GM04504 (cell line): ENCODE data around the gene CYREN.

Source experiments
- DNase-seq: peaks from one replicate; pipeline ENCODE4 v3.0.0-alpha.2; 2012; ENCODE audit warnings: low read depth

The CYREN gene, protein sequence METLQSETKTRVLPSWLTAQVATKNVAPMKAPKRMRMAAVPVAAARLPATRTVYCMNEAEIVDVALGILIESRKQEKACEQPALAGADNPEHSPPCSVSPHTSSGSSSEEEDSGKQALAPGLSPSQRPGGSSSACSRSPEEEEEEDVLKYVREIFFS

DNA sequence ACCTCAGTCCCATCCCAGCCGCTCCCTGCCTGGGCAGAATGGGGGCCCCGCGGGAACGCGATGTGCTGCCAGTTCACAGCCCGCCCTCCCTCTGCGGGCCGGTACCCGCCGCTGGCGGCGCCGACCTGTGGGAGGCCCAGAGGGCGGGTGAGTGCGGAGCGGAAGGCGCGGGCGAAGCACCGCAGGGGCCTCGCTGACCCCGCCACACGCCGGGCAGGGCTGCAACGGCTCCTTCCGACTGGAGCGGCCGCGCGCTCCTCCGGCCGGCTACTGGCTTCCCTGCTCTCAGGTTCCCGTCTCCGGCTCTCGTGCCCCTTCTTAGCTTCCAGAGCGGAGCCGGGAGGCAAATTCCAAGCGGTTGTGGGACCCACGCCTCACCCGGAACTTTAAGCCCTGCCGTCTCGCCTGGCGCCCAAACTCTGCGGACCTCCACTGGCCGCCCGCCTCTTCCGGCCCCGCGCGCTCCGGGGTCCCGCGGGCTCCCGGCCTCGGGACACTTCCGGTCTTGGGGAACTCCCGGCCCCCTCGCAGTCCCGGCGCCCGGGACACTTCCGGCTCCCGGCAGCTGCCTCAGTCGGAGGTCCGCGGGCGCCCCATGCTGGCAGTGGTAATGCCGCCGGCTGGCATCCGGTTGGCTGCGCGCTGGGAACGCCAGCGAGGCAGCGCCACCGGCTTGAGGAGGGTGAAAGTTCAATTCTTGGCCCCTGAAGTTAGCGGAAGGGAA, at the start of gene CYREN:
Gene CYREN, minus strand, starts transcription at position 434 of the 724 bp plus-strand sequence. CDS start 1,785 bp downstream, outside the sequence.
- DNase-seq = peak; percentile 86

DNA sequence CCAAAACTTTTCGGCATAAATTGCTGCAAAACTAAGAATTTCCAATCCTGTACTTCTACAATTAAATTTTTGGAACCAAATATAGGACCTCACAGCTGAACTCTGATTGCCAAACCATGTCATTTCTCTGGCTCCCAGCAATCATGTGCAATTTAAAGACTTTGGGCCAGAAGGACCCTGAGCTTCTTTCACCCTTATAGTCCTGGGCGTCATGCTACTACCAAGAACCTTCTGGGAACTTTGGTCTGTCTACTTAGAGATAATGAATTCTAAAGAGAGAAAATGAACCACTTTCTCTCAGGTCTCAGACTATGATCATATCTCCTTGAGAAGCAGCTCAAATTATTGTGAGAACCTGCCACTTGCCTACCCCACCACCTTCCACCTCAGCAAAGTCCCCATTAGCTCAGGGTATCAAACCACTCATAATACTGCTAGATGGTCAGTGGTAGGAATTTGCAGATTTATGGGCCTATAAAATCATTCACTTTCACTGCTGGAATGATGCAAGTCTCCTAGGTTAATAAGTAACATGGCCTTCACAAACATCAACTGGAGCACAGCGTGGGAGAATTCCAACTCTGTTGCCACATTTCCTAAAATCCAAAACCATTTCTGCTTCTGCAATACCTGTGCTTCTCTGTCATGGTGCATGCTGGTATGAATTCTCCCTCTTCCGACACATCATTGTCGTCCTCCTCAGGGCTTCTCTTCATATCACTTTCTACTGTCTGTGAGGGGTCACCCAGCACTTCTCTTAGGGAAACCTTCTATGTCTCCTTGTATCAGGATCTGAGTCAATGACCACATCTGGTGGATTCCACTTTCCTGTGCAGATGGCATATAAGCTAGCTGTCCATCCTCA, 47.4 kb upstream of the CYREN start:
- no peak for DNase-seq

DNA sequence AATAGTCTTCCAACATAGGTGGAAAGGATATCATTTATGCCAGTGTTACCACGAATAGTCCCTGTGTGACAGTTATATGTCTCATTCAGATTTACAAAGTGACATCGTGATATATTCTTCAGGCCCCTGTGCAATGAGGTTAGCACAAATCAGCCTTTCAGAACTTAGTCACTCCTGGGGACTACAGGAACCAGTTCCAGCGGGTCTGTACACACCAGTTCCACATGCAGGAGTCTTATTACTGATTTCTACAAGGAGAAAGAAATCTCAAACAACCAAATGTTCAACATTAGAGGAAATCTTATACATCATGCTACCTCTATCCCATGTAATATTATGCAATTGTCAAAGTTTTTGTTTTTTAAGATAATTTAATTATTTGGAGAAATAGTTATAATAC, 45.2 kb upstream of the CYREN start:
- DNase-seq = no peak

DNA sequence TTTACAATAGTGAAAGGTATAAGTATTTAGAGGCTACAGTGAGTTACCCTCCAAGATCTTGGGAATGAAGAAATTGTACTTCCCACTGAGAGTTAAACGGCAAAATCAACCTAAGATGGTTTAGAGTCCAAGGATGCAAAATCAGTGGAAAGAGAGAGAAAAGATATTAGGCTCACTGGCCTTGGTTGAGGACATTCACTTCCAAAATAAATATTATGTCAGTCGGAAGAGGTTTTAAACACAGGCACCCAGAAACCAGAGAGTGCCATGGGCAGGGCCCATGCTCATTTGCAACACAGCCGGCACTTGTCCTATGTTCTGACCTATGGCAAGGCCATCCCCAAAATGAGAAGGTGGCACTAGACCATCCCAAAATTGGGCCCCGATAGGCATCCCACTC, 44.7 kb upstream of the CYREN start:
- no peak for DNase-seq

DNA sequence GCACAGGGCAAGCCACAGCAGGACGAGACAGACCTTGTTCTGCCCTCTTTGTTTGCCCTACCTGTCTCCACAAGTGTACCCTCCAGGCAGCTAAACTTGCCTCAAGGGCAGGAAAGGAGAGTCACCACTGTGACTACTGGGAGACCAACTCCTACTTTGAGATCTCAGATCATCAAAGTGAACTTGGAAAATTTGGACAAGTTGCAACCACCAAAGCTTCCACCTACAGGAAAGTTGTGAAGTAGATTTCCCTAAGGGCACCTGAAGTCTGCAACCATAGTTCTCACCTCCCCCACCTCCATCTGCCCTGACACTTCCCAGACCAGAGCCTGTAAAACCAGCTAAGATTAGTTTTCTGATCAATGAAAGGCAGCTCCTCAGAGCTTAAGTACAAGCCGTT, 43.3 kb upstream of the CYREN start:
- DNase-seq = no peak

DNA sequence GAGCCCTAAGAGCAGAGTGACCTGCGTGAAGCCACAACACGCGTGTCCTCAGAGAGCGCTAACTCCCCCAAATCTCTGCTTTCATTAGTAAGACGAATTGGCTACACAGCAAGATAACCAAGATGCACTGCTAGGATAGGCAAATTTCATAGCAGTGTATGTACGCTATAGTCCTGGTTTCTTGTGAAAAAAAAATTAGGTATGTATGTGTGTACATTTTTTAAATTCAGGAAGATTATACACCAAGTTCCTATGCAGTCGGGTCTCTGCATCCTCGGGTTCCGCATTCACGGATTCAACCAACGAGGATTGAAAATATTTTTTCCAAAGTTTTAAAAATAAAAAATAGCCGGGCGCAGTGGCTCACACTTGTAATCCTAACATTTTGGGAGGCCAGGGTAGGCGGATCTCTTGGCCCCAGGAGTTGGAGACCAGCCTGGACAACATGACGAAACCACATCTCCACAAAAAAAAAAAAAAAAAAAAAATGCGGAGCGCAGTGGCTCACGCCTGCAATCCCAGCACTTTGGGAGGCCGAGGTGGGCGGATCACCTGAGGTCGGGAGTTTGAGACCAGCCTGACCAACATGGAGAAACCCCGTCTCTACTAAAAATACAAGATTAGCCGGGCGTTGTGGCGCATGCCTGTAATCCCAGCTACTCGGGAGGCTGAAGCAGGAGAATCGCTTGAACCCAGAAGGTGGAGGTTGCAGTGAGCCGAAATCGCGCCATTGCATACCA, 41.6 kb upstream of the CYREN start:
- DNase-seq = peak; percentile 40

DNA sequence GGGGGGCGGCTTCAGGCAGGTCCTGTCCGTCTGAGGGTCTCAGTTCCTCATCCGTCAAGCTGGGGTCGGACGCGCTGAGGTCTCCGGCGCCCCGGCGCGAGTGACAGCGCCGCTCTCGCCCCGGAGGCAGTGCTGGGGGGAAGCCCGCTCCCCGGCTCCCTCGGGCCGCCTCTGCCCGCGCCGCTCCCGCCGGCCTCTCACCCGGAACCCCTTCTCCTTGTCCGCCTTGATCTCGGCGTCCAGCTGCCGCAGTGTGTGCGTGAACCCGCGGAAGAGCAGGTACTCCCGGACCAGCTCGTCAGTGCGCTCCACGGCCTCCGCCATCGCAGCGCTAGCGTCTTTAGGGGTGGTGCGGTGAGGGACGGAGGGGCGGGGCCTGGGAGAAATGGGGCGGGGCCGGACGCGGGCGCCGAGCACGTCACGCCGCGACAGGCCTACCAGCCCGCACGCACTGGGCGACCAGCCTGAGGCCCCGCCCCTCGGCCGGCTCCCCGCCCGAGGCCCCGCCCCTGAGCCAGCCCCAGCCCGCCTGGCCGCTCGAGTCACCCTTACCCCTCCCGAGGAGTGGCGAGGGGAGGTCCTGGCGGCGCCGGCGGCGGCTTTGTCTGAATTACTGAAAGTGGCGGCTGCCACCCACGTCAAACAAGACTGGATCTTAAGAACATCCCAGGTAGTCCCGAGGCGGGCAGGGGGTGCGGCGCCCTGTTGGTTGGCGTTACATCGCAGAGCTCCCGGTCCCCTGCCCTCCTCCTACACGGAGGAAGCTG, 40.9 kb upstream of the CYREN start, which contains the start of gene WDR91:
Gene WDR91, minus strand, starts transcription at position 348 of the 767 bp plus-strand sequence. Its CDS starts 24 bp downstream, at position 324.
- DNase-seq = peak; percentile 79

DNA sequence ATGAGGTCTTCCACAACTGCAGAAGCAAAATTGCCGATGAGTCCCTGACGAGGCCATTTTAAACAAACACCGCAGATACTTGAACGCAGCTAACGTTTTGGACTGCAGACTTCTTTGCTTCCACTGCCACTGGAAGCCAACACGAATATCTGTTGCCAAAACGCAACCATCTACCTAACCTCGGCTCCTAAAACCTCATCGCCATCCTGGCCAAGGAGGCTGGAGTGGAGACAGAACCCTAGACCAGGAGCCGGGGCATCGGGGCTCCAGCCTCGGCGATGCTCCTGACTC, 40.3 kb upstream of the CYREN start:
- DNase-seq = no peak

DNA sequence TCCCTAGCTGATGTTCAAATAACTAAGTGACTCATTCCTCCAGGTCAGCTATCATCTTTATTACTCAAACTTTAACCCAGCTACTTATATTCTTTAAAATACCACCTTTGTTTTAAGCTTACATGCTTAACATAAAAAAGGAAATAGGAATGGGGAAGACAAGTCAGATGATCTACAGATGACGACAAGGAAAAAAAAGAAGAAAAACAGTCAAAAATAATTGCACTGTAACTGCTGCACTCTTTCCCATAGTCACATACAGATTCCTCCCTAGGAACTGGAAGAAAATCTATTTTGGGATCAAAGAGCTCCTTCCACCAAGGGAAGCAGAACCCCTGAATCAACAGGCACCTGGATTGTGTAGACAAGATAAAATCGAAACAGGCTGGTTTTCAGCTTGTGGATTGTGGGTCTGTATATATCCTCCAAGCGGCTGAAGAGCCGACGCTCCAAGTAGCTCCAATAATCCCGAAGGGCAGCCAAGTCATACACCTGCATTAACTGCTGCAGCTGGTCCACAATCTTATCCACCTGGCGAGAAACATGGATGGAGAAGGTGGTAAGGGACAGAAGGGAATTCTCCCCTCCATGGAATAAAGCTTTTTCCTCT, 38.8 kb upstream of the CYREN start:
- DNase-seq = no peak

DNA sequence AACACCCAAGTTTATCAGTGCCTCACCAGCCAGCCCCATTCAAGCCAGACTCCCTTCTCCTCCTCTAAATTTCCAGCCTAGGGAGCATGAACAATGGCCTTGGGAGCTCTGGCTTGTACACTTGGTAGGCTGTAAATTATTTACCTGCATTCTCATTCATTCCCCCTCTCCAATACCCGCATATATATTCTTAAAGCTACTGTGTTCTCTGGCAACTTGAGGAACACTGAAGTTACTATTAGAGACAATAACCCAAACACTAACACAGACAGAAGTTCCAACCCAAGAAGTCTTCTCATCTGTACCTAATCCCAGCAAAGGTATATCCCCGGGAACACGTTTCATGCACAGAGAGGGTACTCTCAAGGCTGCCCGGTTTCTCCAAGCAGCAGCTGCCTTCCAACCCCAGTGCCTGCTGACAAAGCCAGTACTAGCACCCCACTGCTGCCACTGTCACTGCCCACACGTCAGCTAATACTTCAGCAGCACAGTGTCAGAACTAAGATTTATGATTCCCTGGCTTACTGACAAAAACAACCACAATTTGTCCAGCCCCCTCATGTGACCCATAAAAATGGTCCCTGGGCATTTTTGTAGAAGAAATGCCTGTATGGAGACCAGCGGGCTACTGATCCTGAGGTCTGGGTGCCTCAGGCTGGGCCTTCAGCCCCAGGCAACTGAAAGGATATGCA, 37.7 kb upstream of the CYREN start:
- DNase-seq = no peak

DNA sequence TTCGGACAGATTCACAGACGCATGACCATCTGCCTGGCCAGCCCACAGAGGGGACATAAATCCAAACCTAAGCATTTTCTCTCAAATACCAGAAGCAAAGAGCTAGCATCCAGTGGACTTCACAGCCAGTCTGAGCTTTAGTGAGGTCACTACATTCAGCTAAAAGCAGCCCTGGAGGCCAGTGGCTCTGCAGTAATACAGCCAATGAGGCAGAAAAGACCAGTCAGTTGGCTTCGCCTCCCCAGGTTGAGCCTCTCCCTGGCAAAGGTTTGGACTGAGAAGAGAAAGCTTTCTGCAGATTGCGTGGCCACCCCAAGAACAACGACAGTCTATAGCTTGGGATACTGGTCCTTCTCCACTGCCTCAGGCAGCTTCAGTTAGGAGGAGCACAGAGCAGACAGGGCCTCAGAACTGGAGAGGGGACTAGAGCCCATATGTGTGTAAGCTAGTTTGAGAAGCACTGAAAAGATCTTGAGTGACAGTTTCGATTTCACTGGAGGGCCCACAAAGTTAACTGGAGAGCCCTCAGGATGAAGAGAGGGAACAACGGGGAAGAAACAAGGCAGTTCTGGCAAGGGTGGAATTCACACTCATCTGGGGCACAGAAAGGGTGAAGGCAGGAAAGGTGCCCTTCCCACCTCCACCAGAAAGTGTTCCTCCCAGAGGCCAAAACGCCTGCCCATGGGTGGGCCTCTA, 37.0 kb upstream of the CYREN start:
- no peak for DNase-seq

DNA sequence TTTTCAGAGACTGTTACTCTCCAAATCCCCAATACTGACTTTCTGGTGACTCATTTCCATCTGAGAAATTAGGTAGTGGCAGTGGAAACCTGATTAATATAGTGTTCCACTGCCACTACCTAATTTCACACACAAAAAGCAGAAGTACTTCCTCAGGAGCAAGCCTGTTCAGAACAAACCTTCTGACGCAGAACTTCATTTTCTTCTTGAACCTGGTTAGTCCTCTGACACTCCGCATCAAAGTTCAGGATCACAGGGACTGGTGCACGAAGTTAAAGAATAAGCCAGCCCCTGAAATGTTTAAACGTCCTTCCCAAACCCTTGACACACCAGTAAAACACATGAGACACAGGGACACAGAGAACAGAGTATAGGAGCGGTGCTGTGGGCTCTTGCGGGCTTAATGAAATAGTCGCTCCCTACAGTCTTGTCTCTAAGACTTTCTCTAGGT, 36.5 kb upstream of the CYREN start:
- DNase-seq = no peak

DNA sequence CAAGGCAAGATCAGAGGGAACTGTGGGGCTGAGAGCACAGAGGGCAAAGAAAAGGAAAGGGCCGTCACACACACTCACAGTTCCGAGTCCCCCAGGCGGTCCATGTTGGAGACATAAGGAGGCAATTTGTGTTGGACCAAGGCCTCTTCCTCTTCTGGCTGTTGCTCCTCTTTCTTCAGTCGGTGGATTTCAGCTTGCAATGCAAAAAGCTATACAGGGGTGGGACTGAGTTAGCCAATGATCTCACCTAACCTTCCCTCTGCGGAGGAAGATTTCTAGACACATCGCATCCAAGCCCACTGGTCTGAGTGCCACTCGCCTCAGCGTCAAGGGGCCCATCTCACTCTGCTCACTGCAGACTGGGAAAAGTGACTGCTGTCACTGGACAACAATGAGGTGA, 35.3 kb upstream of the CYREN start:
- DNase-seq = no peak

DNA sequence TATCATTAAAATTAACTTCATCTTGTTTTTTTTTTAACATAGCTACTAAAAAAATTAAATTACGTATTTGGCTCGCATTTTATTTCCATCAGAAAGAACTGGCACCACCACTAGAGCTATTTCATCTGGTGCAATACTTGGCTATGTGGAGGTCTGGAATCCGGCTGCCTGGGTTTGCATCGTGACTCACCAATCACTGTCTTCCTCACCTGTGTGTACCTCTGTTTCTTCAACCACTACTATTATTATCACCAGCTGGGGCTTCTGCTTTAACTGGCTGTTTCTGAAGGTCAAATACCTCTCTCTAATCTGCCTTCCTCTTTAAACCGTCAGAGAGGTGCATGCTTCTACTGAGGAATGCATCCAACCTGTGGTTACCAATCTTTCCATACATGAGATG, 34.4 kb upstream of the CYREN start:
- no peak for DNase-seq

DNA sequence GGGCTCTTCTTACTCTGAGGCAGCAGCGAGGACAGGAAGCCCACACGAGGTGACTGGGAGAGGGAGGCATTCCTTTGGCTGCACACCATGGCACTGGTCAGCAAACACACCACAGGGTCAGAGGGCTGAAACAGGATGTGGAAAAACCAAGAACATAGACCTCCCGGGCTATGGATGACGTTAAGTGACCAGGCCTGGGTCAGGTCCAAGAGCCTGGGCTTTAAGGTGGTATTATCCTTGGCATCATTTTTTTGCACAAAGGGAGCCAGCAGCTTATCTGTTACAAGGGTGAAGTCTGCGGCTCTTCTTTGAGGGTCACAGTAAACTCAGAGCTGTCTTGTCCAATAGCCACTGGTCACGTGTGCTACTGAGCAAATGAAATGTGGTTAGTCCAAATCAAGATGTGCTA, 33.8 kb upstream of the CYREN start:
- no peak for DNase-seq

DNA sequence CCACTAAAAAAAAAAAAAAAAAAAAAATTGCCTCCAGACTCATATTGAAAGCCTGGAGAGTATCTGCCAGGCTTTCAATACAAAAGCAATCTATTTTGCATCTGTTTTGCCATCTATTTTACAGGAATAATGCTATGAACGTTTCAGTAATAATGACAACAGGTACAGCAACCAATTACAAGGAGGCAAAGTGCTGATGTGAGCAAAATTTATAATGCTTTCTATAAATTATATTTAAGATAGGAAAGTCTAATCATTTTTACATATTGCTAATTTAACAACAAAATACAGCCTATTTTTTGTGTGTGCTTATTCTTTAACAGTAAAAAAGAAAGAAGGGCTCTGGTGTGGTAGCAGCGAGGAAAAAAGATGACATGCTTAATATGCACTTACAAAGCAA, 30.8 kb upstream of the CYREN start:
- no peak for DNase-seq

DNA sequence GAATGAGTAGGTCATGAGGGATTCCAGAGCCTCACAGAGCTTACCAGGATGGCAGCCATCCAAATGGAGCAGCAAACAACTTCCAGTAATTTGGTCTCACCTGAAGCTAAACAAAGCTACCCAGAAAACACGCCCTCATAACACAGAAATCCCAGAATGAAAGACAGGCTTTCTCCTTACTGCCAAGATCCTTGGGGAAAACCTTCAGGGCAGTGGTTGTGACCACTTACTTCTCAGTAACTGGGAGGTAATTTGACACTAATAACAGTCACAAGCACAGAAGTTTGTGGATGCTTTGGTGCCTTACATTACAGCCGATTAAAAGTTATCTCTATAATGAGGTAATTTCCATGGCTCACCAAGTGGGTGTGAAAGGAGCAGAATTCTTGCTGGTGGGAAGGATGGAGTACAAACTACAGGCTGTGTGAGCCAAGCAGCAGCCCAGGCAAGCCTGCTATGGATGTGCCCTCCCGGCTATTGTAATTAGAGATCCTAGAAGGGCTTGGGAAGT, 30.4 kb upstream of the CYREN start:
- DNase-seq = no peak

DNA sequence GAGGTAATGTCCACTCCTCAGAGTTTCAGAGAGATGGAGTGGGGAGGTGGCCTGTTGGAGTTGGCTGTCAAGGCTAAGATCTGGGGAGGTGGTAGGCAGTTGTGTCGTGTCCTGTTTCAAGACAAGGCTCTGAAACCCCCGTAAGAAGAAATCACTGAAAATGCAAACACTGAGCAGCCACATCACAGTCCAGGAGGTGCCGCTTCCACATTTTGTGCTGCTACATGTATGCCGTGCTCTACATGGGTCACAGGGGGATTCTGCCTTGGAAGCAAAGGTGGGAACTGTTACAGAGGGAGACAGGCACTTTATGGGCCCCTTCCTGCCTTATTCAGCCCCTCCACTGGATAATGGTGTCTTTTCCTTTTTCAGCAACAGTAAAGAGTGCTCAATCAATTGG, 28.9 kb upstream of the CYREN start:
- DNase-seq = no peak

DNA sequence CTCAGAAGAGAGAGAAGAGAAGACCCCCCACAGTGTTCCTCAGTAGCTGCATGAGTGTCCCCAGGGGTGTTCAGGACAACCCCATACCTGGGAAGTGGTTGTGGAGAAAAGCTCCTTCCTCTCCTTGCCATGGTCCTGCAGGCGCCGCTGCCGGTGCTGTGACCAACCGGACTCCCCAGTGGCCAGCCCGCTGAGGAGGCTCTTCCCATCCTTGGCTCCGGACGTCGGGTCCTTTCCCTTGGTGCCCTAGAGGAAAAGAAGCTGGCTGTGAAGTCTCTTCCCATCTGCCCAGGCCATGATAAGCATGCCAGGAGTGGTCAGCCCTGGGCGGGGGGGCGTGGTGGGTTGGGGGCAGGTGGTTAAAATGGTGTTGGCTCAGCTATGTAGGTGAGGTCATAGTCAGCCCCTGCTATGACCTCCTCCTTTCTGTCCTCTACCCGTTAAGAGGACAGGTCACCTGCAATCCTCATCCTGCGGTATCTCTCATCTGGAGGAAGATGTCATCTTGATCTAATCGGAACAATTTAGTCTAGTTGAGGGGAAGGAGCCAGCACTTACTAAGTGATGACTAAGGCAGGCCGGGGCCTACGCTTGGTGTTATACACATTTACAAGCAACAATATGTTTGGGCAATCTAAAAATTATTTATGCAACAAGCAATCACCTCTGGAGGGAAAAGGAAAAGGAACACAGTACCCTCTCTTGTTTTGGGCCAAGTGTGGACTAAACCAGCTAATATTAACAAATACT, 27.6 kb upstream of the CYREN start:
- no peak for DNase-seq
